Measurements from ENCODE around the gene PRDM16. TPM values are rescaled to one million over a fixed set of nuclear protein-coding genes. Genes with fewer than 3 reads are reported as not detected.

PRDM16 gene
- total and polyA plus RNA-seq, 2 experiments from 2014 or later, result 0.14 to 0.16 TPM

GRCh38 chr1:3124246-3124645, 55.2 kb downstream of the PRDM16 start:
- Histone ChIP-seq H3K4me3 (no peak overlapping the region), H3K79me2 (replicated peaks; ENCODE audit: insufficient read depth) (no peaks in the 10 kb centered on the region), H3F3A (replicated peaks; ENCODE audit: low read depth) (no peaks in the 10 kb centered on the region), H3K27me3 (ENCODE audit: insufficient read depth) (no peaks in the 10 kb centered on the region), H3K9me2 (ENCODE audit: insufficient read depth) (no peaks in the 10 kb centered on the region), H4K20me1 (replicated peaks; ENCODE audit: insufficient read depth) (no peaks in the 10 kb centered on the region), H3K4me1 (ENCODE audit: insufficient read depth) (no peaks in the 10 kb centered on the region), H3K36me3 (ENCODE audit: insufficient read depth) (no peaks in the 10 kb centered on the region), H2AFZ (no peak overlapping the region), H3K4me2 (no peak overlapping the region), H3K27ac (ENCODE audit: low read depth) (no peak overlapping the region)
- Mint-ChIP-seq H3K9me3 (peaks cover 3% of the 10 kb centered on the region; the same call in 1 of the 3 replicates), H3K27me3 (ENCODE audit: insufficient read depth, low read depth, poor library complexity) (peaks cover 13% of the 10 kb centered on the region), H3K36me3 (ENCODE audit: low read depth) (no peaks in the 10 kb centered on the region), H3K4me3 (no peak overlapping the region), H3K27ac (no peak overlapping the region), H3K4me1 (peaks cover 31% of the 10 kb centered on the region)
- ATAC-seq, result no peak
- TF ChIP-seq JUNB (IDR thresholded peaks at IDR 0.05; ENCODE audit: unreplicated experiment), result no peak
- TF ChIP-seq EZH2 (IDR thresholded peaks at IDR 0.05; ENCODE audit: low read depth, unreplicated experiment), result no peak
- no peak for TF ChIP-seq EZH2phosphoT487 (IDR thresholded peaks at IDR 0.05; ENCODE audit: unreplicated experiment)
- no peak for TF ChIP-seq STAT1 (IDR thresholded peaks at IDR 0.05; ENCODE audit: unreplicated experiment)
- no peak for TF ChIP-seq REST (IDR thresholded peaks at IDR 0.05; ENCODE audit: unreplicated experiment)
- TF ChIP-seq ZNF462 (CRISPR knock-in tag; IDR thresholded peaks at IDR 0.05), result no peak
- TF ChIP-seq POLR2AphosphoS5 (IDR thresholded peaks at IDR 0.05; ENCODE audit: low read depth), result no peak
- TF ChIP-seq CREB1 (CRISPR knock-in tag; IDR thresholded peaks at IDR 0.05; ENCODE audit: low read depth), result no peak
- no peak for TF ChIP-seq CTCF (conservative IDR thresholded peaks at IDR 0.05; ENCODE audit: low read depth in 2 of 2)
- TF ChIP-seq ZNF331 (CRISPR knock-in tag; IDR thresholded peaks at IDR 0.05; ENCODE audit: low read depth), result no peak
- TF ChIP-seq ZNF114 (CRISPR knock-in tag; IDR thresholded peaks at IDR 0.05), result no peak
- TF ChIP-seq ETS1 (IDR thresholded peaks at IDR 0.05), result no peak
- TF ChIP-seq NANOG (IDR thresholded peaks at IDR 0.05; ENCODE audit: borderline replicate concordance), result no peak
- no peak for DNase-seq (ENCODE audit: low spot score)

Measured in GM23338 (cell line).